HepG2 (cell line): ENCODE results near the gene DDI2. TPM values are rescaled to one million over a fixed set of nuclear protein-coding genes. Genes with fewer than 3 reads are reported as not detected.

ENCODE experiments used
- BHLHE40 ChIP-seq: IDR thresholded peaks from 2 replicates; pipeline ENCODE4 v1.6.1; 2011; ENCODE audit warnings: low read length, improper control_type of control experiment
- E2F1 ChIP-seq: sonication (generic); formaldehyde crosslinking; IDR thresholded peaks from 2 replicates; pipeline ENCODE4 v1.5.0; 2020; ENCODE audit warnings: missing genetic modification reagents
- ESRRA ChIP-seq: sonication (generic); formaldehyde crosslinking; IDR thresholded peaks from 2 replicates; pipeline ENCODE4 v1.5.1; 2020; ENCODE audit warnings: mild to moderate bottlenecking, low read depth, missing genetic modification reagents
- GLI4 ChIP-seq: sonication (generic); formaldehyde crosslinking; IDR thresholded peaks from 2 replicates; pipeline ENCODE4 v1.5.1; 2020; ENCODE audit warnings: missing genetic modification reagents, mild to moderate bottlenecking, moderate library complexity, borderline replicate concordance
- KDM4B ChIP-seq: sonication (generic); formaldehyde crosslinking; IDR thresholded peaks from 2 replicates; pipeline ENCODE4 v1.4.0; 2020; ENCODE audit warnings: missing genetic modification reagents
- KDM5B ChIP-seq: sonication (generic); formaldehyde crosslinking; IDR thresholded peaks from 2 replicates; pipeline ENCODE4 v1.4.0; 2020; ENCODE audit warnings: missing genetic modification reagents, mild to moderate bottlenecking, borderline replicate concordance
- POLR2A ChIP-seq, 2 experiments: IDR thresholded peaks; 2 replicates each; pipeline ENCODE4 v1.6.1; 2011; ENCODE audit warnings: low read depth in 2 of 2, low read length in 2 of 2, mild to moderate bottlenecking in 1 of 2, moderate library complexity in 1 of 2; ENCODE audit not compliant: insufficient read depth in 1 of 2
- PPARG ChIP-seq: conservative IDR thresholded peaks from 2 replicates; pipeline ENCODE4 v1.6.1; 2016; ENCODE audit warnings: missing biosample characterization, missing genetic modification reagents
- PRDM10 ChIP-seq: sonication (generic); formaldehyde crosslinking; IDR thresholded peaks from 2 replicates; pipeline ENCODE4 v1.4.0; 2020; ENCODE audit warnings: low read depth, missing genetic modification reagents
- RBFOX2 ChIP-seq: fragments of 200-400 bp; formaldehyde crosslinking; IDR thresholded peaks from 2 replicates; pipeline ENCODE4 v1.6.1; 2017; ENCODE audit warnings: low read depth, mild to moderate bottlenecking, low read length
- RERE ChIP-seq: IDR thresholded peaks from 2 replicates; pipeline ENCODE4 v1.6.1; 2016; ENCODE audit warnings: low read depth, missing genetic modification reagents, missing compliant biosample characterization
- REXO4 ChIP-seq: sonication (generic); formaldehyde crosslinking; IDR thresholded peaks from 2 replicates; pipeline ENCODE4 v1.8.0; 2022; ENCODE audit warnings: missing genetic modification reagents, mild to moderate bottlenecking, borderline replicate concordance
- TBP ChIP-seq: sonication (generic); formaldehyde crosslinking; IDR thresholded peaks from 2 replicates; pipeline ENCODE4 v1.5.0; 2020; ENCODE audit warnings: missing genetic modification reagents
- ZNF282 ChIP-seq: fragments of 450-650 bp; IDR thresholded peaks from 2 replicates; pipeline ENCODE4 v1.6.1; 2018; ENCODE audit not compliant: partially characterized antibody
- ZNF556 ChIP-seq: sonication (generic); formaldehyde crosslinking; IDR thresholded peaks from 2 replicates; pipeline ENCODE4 v1.4.0; 2020; ENCODE audit warnings: mild to moderate bottlenecking, missing genetic modification reagents, borderline replicate concordance
- ZNF607 ChIP-seq: sonication (generic); formaldehyde crosslinking; IDR thresholded peaks from 2 replicates; pipeline ENCODE4 v1.5.1; 2020; ENCODE audit warnings: missing genetic modification reagents, mild to moderate bottlenecking, borderline replicate concordance
- ZNF780A ChIP-seq: sonication (generic); formaldehyde crosslinking; IDR thresholded peaks from 2 replicates; pipeline ENCODE4 v1.8.0; 2022; ENCODE audit warnings: mild to moderate bottlenecking, missing genetic modification reagents, moderate library complexity
- ZNF841 ChIP-seq: sonication (generic); formaldehyde crosslinking; IDR thresholded peaks from 2 replicates; pipeline ENCODE4 v1.8.1; 2023; ENCODE audit warnings: missing genetic modification reagents, borderline replicate concordance
- polyA plus RNA-seq, 8 experiments: library from polyadenylated mRNA; depleted of rRNA in 3 of 8; stranded (reverse) in 7 of 8; unstranded in 1 of 8; fragments of >200 nt; fragmentation: Illumina TruSeq in 4 of 8; extraction: Trizol in 4 of 8; gene quantifications; 2 replicates each; pipeline versions ENCODE4 v1.2.1 to v1.2.3, GENCODE V29; 2011 to 2016; ENCODE audit warnings: low read depth in 4 of 8, missing spikeins in 1 of 8, mixed read lengths in 1 of 8; ENCODE audit not compliant: insufficient read depth in 1 of 8
- total RNA-seq, 5 experiments: library from RNA; depleted of rRNA; stranded (reverse); fragments of >200 nt; fragmentation: Illumina TruSeq; extraction: Trizol; gene quantifications; 2 replicates each; pipeline ENCODE4 v1.2.3, GENCODE V29; 2016; ENCODE audit warnings: low read depth in 1 of 5

The DDI2 gene
- total and polyA plus RNA-seq, 2 of the 13 experiments (the other 11 are each of a cell fraction or from before 2014, with no cell fraction given) = 8.5 to 25.7 TPM

GRCh38 chr1:15603050-15603965 lies 13.9 kb upstream of the DDI2 start (continued):
- no peak for TF ChIP-seq TBP
- TF ChIP-seq ZNF607 (CRISPR knock-in tag) = peak; percentile 97
- peak; percentile 80 for TF ChIP-seq GLI4 (CRISPR knock-in tag)
- TF ChIP-seq ZNF841 (CRISPR knock-in tag) = no peak
- no peak for TF ChIP-seq ESRRA (CRISPR knock-in tag)
- no peak for TF ChIP-seq PRDM10 (CRISPR knock-in tag)
- peak; percentile 23; the same call in 1 of the 2 replicates for TF ChIP-seq E2F1 (CRISPR knock-in tag)
- no peak for TF ChIP-seq ZNF780A
- TF ChIP-seq POLR2A (IDR thresholded peaks at IDR 0.05; ENCODE audit: insufficient read depth in 1 of 2, low read depth in 2 of 2, low read length in 2 of 2) = peak; percentile 66 to 87
- no peak for TF ChIP-seq ZNF282
- 0 out of 2 replicates have a peak, but pooled peaks have one; percentile 48 for TF ChIP-seq KDM4B (CRISPR knock-in tag)
- peak; percentile 48; the same call in 1 of the 2 replicates for TF ChIP-seq RERE (CRISPR knock-in tag)
- TF ChIP-seq RBFOX2 = peak; percentile 73
- peak; percentile 63 for TF ChIP-seq PPARG (CRISPR knock-in tag)
- no peak for TF ChIP-seq ZNF556
- TF ChIP-seq BHLHE40 = peak; percentile 98
- TF ChIP-seq REXO4 (CRISPR knock-in tag) = peak; percentile 62; the same call in 1 of the 2 replicates
- peak; percentile 82; the same call in 1 of the 2 replicates for TF ChIP-seq KDM5B (CRISPR knock-in tag)
